T-helper 2 cell treated with Interferon-gamma antibody and Interleukin-4, amounts not matched to agents 5 μg/mL and 100 μg/mL, for 36 hours (primary cell): ENCODE measurements around the gene BBLN.
"Not testable (repeated sequence)": the region's sequence is repeated elsewhere in the genome, so short reads cannot be mapped to it uniquely, and the experiment has no call there.

Experiments used
- DNase-seq: peaks from one replicate; pipeline ENCODE4 v3.0.0; 2021; ENCODE audit warnings: low spot score
- H3K27ac Mint-ChIP-seq: one replicate; pipeline ENCODE4 v1.8.0; 2021; ENCODE audit warnings: mild to moderate bottlenecking, mixed read lengths
- H3K27me3 Mint-ChIP-seq: one replicate; pipeline ENCODE4 v1.8.0; 2021; ENCODE audit warnings: low read depth, mixed read lengths
- H3K36me3 Mint-ChIP-seq: one replicate; pipeline ENCODE4 v1.8.0; 2021; ENCODE audit warnings: low read depth, mixed read lengths
- H3K4me1 Mint-ChIP-seq: one replicate; pipeline ENCODE4 v1.8.0; 2021; ENCODE audit warnings: low read depth, mixed read lengths
- H3K4me3 Mint-ChIP-seq: one replicate; pipeline ENCODE4 v1.8.0; 2022; ENCODE audit warnings: mild to moderate bottlenecking, moderate library complexity, mixed read lengths
- H3K9me3 Mint-ChIP-seq: one replicate; pipeline ENCODE4 v1.8.0; 2021; ENCODE audit warnings: mixed read lengths

BBLN gene

GRCh38 chr9:128129976-128130590 is 30.0 kb upstream of the BBLN start:
- Mint-ChIP-seq H3K27me3 (peaks cover 25% of the 10 kb centered on the region), H3K4me3 (peak overlapping the region; percentile 55), H3K4me1 (peaks cover 28% of the 10 kb centered on the region)
- H3K27ac Mint-ChIP-seq, H3K36me3 Mint-ChIP-seq, H3K9me3 Mint-ChIP-seq: not testable (repeated sequence)
- peak; percentile 50 for DNase-seq

GRCh38 chr9:128130651-128131050 is 29.4 kb upstream of the BBLN start:
- H3K27me3 Mint-ChIP-seq, result peaks cover 27% of the 10 kb centered on the region

GRCh38 chr9:128131346-128131745 is 28.7 kb upstream of the BBLN start:
- not testable (repeated sequence) for H3K9me3 Mint-ChIP-seq, H3K4me3 Mint-ChIP-seq, DNase-seq, H3K27ac Mint-ChIP-seq, H3K36me3 Mint-ChIP-seq
- Mint-ChIP-seq H3K4me1 (peaks cover 18% of the 10 kb centered on the region), H3K27me3 (peaks cover 27% of the 10 kb centered on the region)

More at GRCh38 chr9:128130651-128131050, 29.4 kb upstream of the BBLN start:
- peaks cover 25% of the 10 kb centered on the region for H3K4me1 Mint-ChIP-seq
- not testable (repeated sequence) for H3K4me3 Mint-ChIP-seq, H3K36me3 Mint-ChIP-seq, DNase-seq, H3K9me3 Mint-ChIP-seq, H3K27ac Mint-ChIP-seq

- H3K27ac Mint-ChIP-seq, H3K4me3 Mint-ChIP-seq, H3K9me3 Mint-ChIP-seq, H3K36me3 Mint-ChIP-seq, DNase-seq: not testable (repeated sequence)
- H3K27me3 Mint-ChIP-seq, result peaks cover 29% of the 10 kb centered on the region
- peaks cover 17% of the 10 kb centered on the region for H3K4me1 Mint-ChIP-seq
Measured at GRCh38 chr9:128132139-128132538, 27.9 kb upstream of the BBLN start.

GRCh38 chr9:128135561-128135960 is 24.5 kb upstream of the BBLN start:
- H3K9me3 Mint-ChIP-seq, H3K4me3 Mint-ChIP-seq, H3K27ac Mint-ChIP-seq, H3K36me3 Mint-ChIP-seq, DNase-seq: not testable (repeated sequence)
- Mint-ChIP-seq H3K27me3 (peaks cover 29% of the 10 kb centered on the region), H3K4me1 (peaks cover 10% of the 10 kb centered on the region)

GRCh38 chr9:128136816-128137793 is 23.0 kb upstream of the BBLN start:
- peaks cover 14% of the 10 kb centered on the region for H3K4me1 Mint-ChIP-seq
- no peaks in the 10 kb centered on the region for H3K9me3 Mint-ChIP-seq
- no peaks in the 10 kb centered on the region for H3K36me3 Mint-ChIP-seq
- no peak overlapping the region for H3K4me3 Mint-ChIP-seq
- no peak overlapping the region for H3K27ac Mint-ChIP-seq
- H3K27me3 Mint-ChIP-seq, result peaks cover 27% of the 10 kb centered on the region
- DNase-seq, result no peak

GRCh38 chr9:128138001-128138400 is 22.1 kb upstream of the BBLN start:
- Mint-ChIP-seq H3K4me3 (no peak overlapping the region), H3K4me1 (peaks cover 15% of the 10 kb centered on the region), H3K27me3 (peaks cover 22% of the 10 kb centered on the region), H3K27ac (no peak overlapping the region), H3K9me3 (no peaks in the 10 kb centered on the region), H3K36me3 (no peaks in the 10 kb centered on the region)
- no peak for DNase-seq

- peaks cover 14% of the 10 kb centered on the region for H3K4me1 Mint-ChIP-seq
- H3K9me3 Mint-ChIP-seq, result no peaks in the 10 kb centered on the region
- no peaks in the 10 kb centered on the region for H3K36me3 Mint-ChIP-seq
- peaks cover 6% of the 10 kb centered on the region for H3K27me3 Mint-ChIP-seq
- no peak overlapping the region for H3K4me3 Mint-ChIP-seq
- DNase-seq, result no peak
- H3K27ac Mint-ChIP-seq, result no peak overlapping the region
Measured at GRCh38 chr9:128139621-128140020, 20.4 kb upstream of the BBLN start.

- DNase-seq, result no peak
- Mint-ChIP-seq H3K4me1 (peaks cover 9% of the 10 kb centered on the region), H3K9me3 (no peaks in the 10 kb centered on the region), H3K27ac (no peak overlapping the region), H3K27me3 (peaks cover 2% of the 10 kb centered on the region), H3K36me3 (no peaks in the 10 kb centered on the region), H3K4me3 (peak overlapping the region; percentile 74)
Measured at GRCh38 chr9:128141604-128142003, 18.5 kb upstream of the BBLN start.

- peaks cover 9% of the 10 kb centered on the region for H3K4me1 Mint-ChIP-seq
- DNase-seq, result no peak
- peak overlapping the region; percentile 76 for H3K27ac Mint-ChIP-seq
- no peaks in the 10 kb centered on the region for H3K36me3 Mint-ChIP-seq
- no peaks in the 10 kb centered on the region for H3K27me3 Mint-ChIP-seq
- no peaks in the 10 kb centered on the region for H3K9me3 Mint-ChIP-seq
- H3K4me3 Mint-ChIP-seq, result peak overlapping the region; percentile 74
Measured at GRCh38 chr9:128142061-128142460, 18.0 kb upstream of the BBLN start.

- H3K4me1 Mint-ChIP-seq, result peaks cover 9% of the 10 kb centered on the region
- H3K4me3 Mint-ChIP-seq, result no peak overlapping the region
- H3K9me3 Mint-ChIP-seq, result no peaks in the 10 kb centered on the region
- H3K27ac Mint-ChIP-seq, result no peak overlapping the region
- H3K27me3 Mint-ChIP-seq, result no peaks in the 10 kb centered on the region
- no peaks in the 10 kb centered on the region for H3K36me3 Mint-ChIP-seq
- DNase-seq, result no peak
Measured at GRCh38 chr9:128142596-128142995, 17.5 kb upstream of the BBLN start.

GRCh38 chr9:128143525-128144238 is 16.4 kb upstream of the BBLN start:
- no peak for DNase-seq
- Mint-ChIP-seq H3K27ac (no peak overlapping the region), H3K4me1 (peaks cover 9% of the 10 kb centered on the region), H3K36me3 (no peaks in the 10 kb centered on the region), H3K27me3 (no peaks in the 10 kb centered on the region), H3K4me3 (no peak overlapping the region), H3K9me3 (no peaks in the 10 kb centered on the region)

- no peaks in the 10 kb centered on the region for H3K9me3 Mint-ChIP-seq
- no peaks in the 10 kb centered on the region for H3K36me3 Mint-ChIP-seq
- H3K27me3 Mint-ChIP-seq, result no peaks in the 10 kb centered on the region
- H3K27ac Mint-ChIP-seq, result no peak overlapping the region
- no peak for DNase-seq
- H3K4me1 Mint-ChIP-seq, result peaks cover 9% of the 10 kb centered on the region
- no peak overlapping the region for H3K4me3 Mint-ChIP-seq
Measured at GRCh38 chr9:128144239-128145181, 15.6 kb upstream of the BBLN start.
